H1 (cell line): ENCODE measurements around the gene ZNF618. TPM values are rescaled to one million over a fixed set of nuclear protein-coding genes. Genes with fewer than 3 reads are reported as not detected.

Source experiments
- CTCF ChIA-PET: fragments of 300-600 bp; sonication (Branson Sonifier 250); formaldehyde crosslinking; loops from one replicate; lab custom pipeline; 2021; ENCODE audit not compliant: partially characterized antibody; lab: Charles Lee
- POLR2A ChIA-PET: fragments of 300-600 bp; sonication (Branson Sonifier 250); formaldehyde crosslinking; loops from one replicate; lab custom pipeline; 2021; ENCODE audit warnings: inconsistent platforms; ENCODE audit not compliant: partially characterized antibody; lab: Charles Lee
- DNase-seq, 2 experiments: peaks; one replicate each; pipeline versions ENCODE4 v3.0.0 to v3.0.0-alpha.2; 2010 to 2022; ENCODE audit warnings: low spot score in 2 of 2, low read depth in 1 of 2, mixed read lengths in 1 of 2
- FAIRE-seq: peaks from 2 replicates; lab custom pipeline; 2011; peaks lifted over from hg19 to GRCh38; lab: Jason Lieb, UNC
- H2AFZ ChIP-seq: 2 replicates; pipeline ENCODE4 v1.8.1; 2012; ENCODE audit warnings: low read length, inconsistent platforms
- H2AK5ac ChIP-seq: 2 replicates; pipeline ENCODE4 v1.6.1; 2013; ENCODE audit warnings: low read depth, low read length
- H2BK120ac ChIP-seq: replicated peaks from 2 replicates; pipeline ENCODE3; 2013; ENCODE audit warnings: low read depth, low read length, inconsistent platforms
- H2BK12ac ChIP-seq: 2 replicates; pipeline ENCODE4 v1.6.1; 2013; ENCODE audit warnings: low read depth, low read length
- H2BK15ac ChIP-seq: 2 replicates; pipeline ENCODE4 v1.6.1; 2013; ENCODE audit warnings: low read length
- H2BK20ac ChIP-seq: 2 replicates; pipeline ENCODE4 v1.6.1; 2013; ENCODE audit warnings: low read length
- H2BK5ac ChIP-seq: 2 replicates; pipeline ENCODE4 v1.6.1; 2013; ENCODE audit warnings: low read depth, low read length
- H3K14ac ChIP-seq: 2 replicates; pipeline ENCODE4 v1.6.1; 2013; ENCODE audit warnings: inconsistent platforms; ENCODE audit not compliant: insufficient read length
- H3K18ac ChIP-seq: 2 replicates; pipeline ENCODE4 v1.6.1; 2013; ENCODE audit warnings: low read length; ENCODE audit errors: extremely low read depth
- H3K23ac ChIP-seq: 2 replicates; pipeline ENCODE4 v1.6.1; 2013; ENCODE audit warnings: inconsistent platforms; ENCODE audit not compliant: insufficient read length
- H3K23me2 ChIP-seq: 2 replicates; pipeline ENCODE4 v1.6.1; 2013; ENCODE audit warnings: low read depth, low read length
- H3K27ac ChIP-seq: 2 replicates; pipeline ENCODE4 v1.6.1; 2011; ENCODE audit warnings: low read depth, low read length, inconsistent platforms
- H3K27me3 ChIP-seq, 4 experiments: replicated peaks in 1 of 4; 1 replicate in 1 of 4; 2 replicates in 3 of 4; pipeline versions ENCODE4 v1.6.1 to v1.8.1; 2011 to 2013; ENCODE audit warnings: low read length in 3 of 4, mild to moderate bottlenecking in 3 of 4, inconsistent platforms in 2 of 4, mixed read lengths in 2 of 4, moderate library complexity in 1 of 4; ENCODE audit not compliant: control insufficient read depth in 3 of 4, insufficient read depth in 3 of 4; ENCODE audit errors: extremely low read depth in 1 of 4
- H3K36me3 ChIP-seq, 4 experiments: 2 replicates each; pipeline versions ENCODE4 v1.6.1 to v1.8.1; 2011 to 2013; ENCODE audit warnings: mild to moderate bottlenecking in 4 of 4, low read length in 3 of 4, moderate library complexity in 2 of 4, control low read depth in 1 of 4, inconsistent platforms in 1 of 4; ENCODE audit not compliant: insufficient read depth in 4 of 4, control insufficient read depth in 2 of 4
- H3K4ac ChIP-seq: replicated peaks from 2 replicates; pipeline ENCODE3; 2013; ENCODE audit warnings: low read length, low read depth, mixed read lengths, inconsistent platforms; ENCODE audit not compliant: insufficient read length
- H3K4me1 ChIP-seq, 4 experiments: replicated peaks in 1 of 4; 1 replicate in 1 of 4; 2 replicates in 3 of 4; pipeline versions ENCODE4 v1.6.1 to v1.8.1; 2011 to 2013; ENCODE audit warnings: low read length in 3 of 4, inconsistent platforms in 2 of 4, mixed read lengths in 1 of 4; ENCODE audit not compliant: insufficient read depth in 4 of 4, control insufficient read depth in 3 of 4
- H3K4me2 ChIP-seq, 2 experiments: 2 replicates each; pipeline versions ENCODE4 v1.6.1 to v1.8.1; 2011 to 2013; ENCODE audit warnings: low read depth in 2 of 2, low read length in 2 of 2, control low read depth in 1 of 2, inconsistent platforms in 1 of 2, mild to moderate bottlenecking in 1 of 2; ENCODE audit not compliant: insufficient read depth in 1 of 2
- H3K4me3 ChIP-seq, 4 experiments: fragments of 200-600, 300-600 bp in 1 of 4; sonication (generic), shearing (Covaris generic), sonication (Bioruptor Twin) in 1 of 4; 2 replicates each; pipeline versions ENCODE4 v1.5.1 to v1.8.1; 2011 to 2016; ENCODE audit warnings: low read length in 4 of 4, low read depth in 3 of 4, control low read depth in 2 of 4, inconsistent platforms in 2 of 4, mild to moderate bottlenecking in 2 of 4, mixed read lengths in 1 of 4, moderate library complexity in 1 of 4; ENCODE audit not compliant: insufficient read depth in 2 of 4; ENCODE audit errors: extremely low read depth in 1 of 4
- H3K56ac ChIP-seq: replicated peaks from 2 replicates; pipeline ENCODE3; 2013; ENCODE audit warnings: low read depth, mild to moderate bottlenecking, mixed read lengths, low read length, inconsistent platforms; ENCODE audit not compliant: insufficient read length
- H3K79me1 ChIP-seq: 2 replicates; pipeline ENCODE4 v1.6.1; 2013; ENCODE audit warnings: low read depth, low read length, control low read depth
- H3K79me2 ChIP-seq, 2 experiments: 2 replicates each; pipeline versions ENCODE4 v1.6.1 to v1.8.1; 2012 to 2013; ENCODE audit warnings: low read length in 2 of 2, mild to moderate bottlenecking in 2 of 2, inconsistent platforms in 1 of 2; ENCODE audit not compliant: insufficient read depth in 2 of 2, control insufficient read depth in 1 of 2
- H3K9ac ChIP-seq, 4 experiments: replicated peaks in 1 of 4; 1 replicate in 1 of 4; 2 replicates in 3 of 4; pipeline versions ENCODE4 v1.6.1 to v1.8.1; 2011 to 2013; ENCODE audit warnings: low read depth in 3 of 4, low read length in 3 of 4, control low read depth in 2 of 4, mild to moderate bottlenecking in 2 of 4, moderate library complexity in 2 of 4, inconsistent platforms in 1 of 4; ENCODE audit errors: extremely low read depth in 1 of 4
- H3K9me3 ChIP-seq, 2 experiments: 2 replicates each; pipeline versions ENCODE4 v1.6.1 to v1.8.1; 2012 to 2013; ENCODE audit warnings: mild to moderate bottlenecking in 2 of 2, moderate library complexity in 2 of 2, control low read depth in 1 of 2, inconsistent platforms in 1 of 2, low read depth in 1 of 2, low read length in 1 of 2, mixed read lengths in 1 of 2; ENCODE audit not compliant: insufficient read depth in 2 of 2
- H4K20me1 ChIP-seq, 2 experiments: replicated peaks in 1 of 2; 2 replicates each; pipeline versions ENCODE3 to v1.8.1; 2011 to 2013; ENCODE audit warnings: inconsistent platforms in 2 of 2, low read length in 2 of 2, mild to moderate bottlenecking in 1 of 2; ENCODE audit not compliant: insufficient read depth in 2 of 2, control insufficient read depth in 1 of 2
- H4K5ac ChIP-seq: 2 replicates; pipeline ENCODE4 v1.6.1; 2013; ENCODE audit warnings: low read length, low read depth, mixed read lengths, inconsistent platforms; ENCODE audit not compliant: insufficient read length
- H4K8ac ChIP-seq: 2 replicates; pipeline ENCODE4 v1.8.0; 2013; ENCODE audit warnings: mild to moderate bottlenecking, moderate library complexity, low read length, inconsistent platforms; ENCODE audit not compliant: insufficient read depth; ENCODE audit errors: extremely low read depth
- H4K91ac ChIP-seq: replicated peaks from 2 replicates; pipeline ENCODE3; 2013; ENCODE audit warnings: low read length, mixed read lengths, inconsistent platforms; ENCODE audit not compliant: insufficient read length
- ATF2 ChIP-seq: IDR thresholded peaks from 2 replicates; pipeline ENCODE4 v1.6.1; 2012; ENCODE audit warnings: low read length, inconsistent platforms
- BCL11A ChIP-seq, 2 experiments: IDR thresholded peaks; one replicate each; pipeline ENCODE4 v1.6.1; 2011; ENCODE audit warnings: low read depth in 2 of 2, low read length in 2 of 2, mild to moderate bottlenecking in 2 of 2
- EZH2 ChIP-seq: fragments of 200-600 bp; sonication (generic); IDR thresholded peaks from 2 replicates; pipeline ENCODE4 v1.7.1; 2012; ENCODE audit warnings: low read depth, mild to moderate bottlenecking, moderate library complexity, low read length, inconsistent platforms; ENCODE audit not compliant: severe bottlenecking
- HDAC6 ChIP-seq: IDR thresholded peaks from one replicate; pipeline ENCODE4 v1.7.1; 2012; ENCODE audit warnings: low read depth, mild to moderate bottlenecking, inconsistent platforms, low read length, moderate library complexity
- JUN ChIP-seq: IDR thresholded peaks from 2 replicates; pipeline ENCODE4 v1.6.1; 2011; ENCODE audit warnings: low read depth, mild to moderate bottlenecking, improper control_type of control experiment, low read length
- KDM5A ChIP-seq: fragments of 200-600 bp; IDR thresholded peaks from 2 replicates; pipeline ENCODE4 v1.7.1; 2012; ENCODE audit warnings: mild to moderate bottlenecking, low read length, inconsistent platforms, mixed read lengths
- POU5F1 ChIP-seq: IDR thresholded peaks from 2 replicates; pipeline ENCODE4 v1.6.1; 2011; ENCODE audit warnings: low read depth, mild to moderate bottlenecking, low read length, moderate library complexity
- SRF ChIP-seq: IDR thresholded peaks from 2 replicates; pipeline ENCODE4 v1.6.1; 2011; ENCODE audit warnings: mild to moderate bottlenecking, low read depth, low read length, moderate library complexity
- WGBS, 2 experiments: shearing (Covaris generic) in 1 of 2; methylation state at CpG; one replicate each; pipeline versions ENCODE4 v1.1.6 to v1.1.7; 2013 to 2015; ENCODE audit warnings: low lambda C conversion rate in 2 of 2, mixed read lengths in 2 of 2, inconsistent platforms in 1 of 2, low coverage in 1 of 2, missing lambda C conversion rate in 1 of 2; ENCODE audit not compliant: insufficient replicate concordance in 2 of 2, insufficient coverage in 1 of 2, insufficient read length in 1 of 2; ENCODE audit errors: extremely low coverage in 1 of 2, missing lambda C conversion rate in 1 of 2; 5-methylcytosine and 5-hydroxymethylcytosine counted together
- polyA plus RNA-seq, 7 experiments: library from polyadenylated mRNA; depleted of rRNA in 3 of 7; stranded (reverse) in 5 of 7; unstranded in 2 of 7; fragments of >200 nt in 5 of 7; fragments of 200-250 nt in 2 of 7; gene quantifications; 1 replicate in 5 of 7; 2 replicates in 1 of 7; 4 replicates in 1 of 7; pipeline versions ENCODE4 v1.2.1 to v1.2.3, GENCODE V29; 2011 to 2013; ENCODE audit warnings: missing spikeins in 2 of 7, mixed read lengths in 2 of 7
- total RNA-seq: library from RNA; stranded (reverse); fragmentation: NEBNext Ultra II Directional; extraction: Animal tissue kit (Norgen Biotek cat#: 25700); gene quantifications from 2 replicates; pipeline ENCODE4 v1.2.1, GENCODE V29; 2021

The ZNF618 gene
- total and polyA plus RNA-seq, 2 of the 8 experiments (the other 6 are each of a cell fraction or from before 2014, with no cell fraction given): 9.6 to 28.5 TPM

GRCh38 chr9:114031948-114032840 is 156.1 kb downstream of the ZNF618 start:
- no peak overlapping the region for H3K4me2 ChIP-seq
- H3K4me3 ChIP-seq: no peak overlapping the region
- no peak overlapping the region; the same call in 1 of the 2 replicates for H4K8ac ChIP-seq
- no peak overlapping the region for H3K23ac ChIP-seq
- peak in 1 of 2 experiments; percentile 38 for DNase-seq
- no peak overlapping the region for H4K91ac ChIP-seq
- H2AK5ac ChIP-seq: no peak overlapping the region
- H3K9me3 ChIP-seq: no peaks in the 10 kb centered on the region
- no peak overlapping the region for H4K5ac ChIP-seq
- ChIA-PET CTCF (interaction anchor here (0.6 to 3.6 kb wide), 25 partner anchors 7 to 1092 kb away, joined by 3 to 16 read pairs (median 4); no protein-coding TSS in a partner anchor), POLR2A (no interaction called here)
- no peaks in the 10 kb centered on the region for H4K20me1 ChIP-seq
- no peak for TF ChIP-seq EZH2
- TF ChIP-seq JUN: no peak
- no peak for TF ChIP-seq KDM5A
- TF ChIP-seq ATF2: no peak
- TF ChIP-seq BCL11A (IDR thresholded peaks at IDR 0.05; ENCODE audit: low read depth in 2 of 2, low read length in 2 of 2): no peak
- TF ChIP-seq POU5F1: no peak
- no peak for TF ChIP-seq HDAC6
- TF ChIP-seq SRF: no peak
- H2BK120ac ChIP-seq: no peak overlapping the region
- no peaks in the 10 kb centered on the region for H3K27me3 ChIP-seq
- no peak overlapping the region for H2BK20ac ChIP-seq
- no peak overlapping the region for H2BK5ac ChIP-seq
- no peak overlapping the region for H3K14ac ChIP-seq
- H2BK15ac ChIP-seq: no peak overlapping the region
- H2AFZ ChIP-seq: no peak overlapping the region
- 89% methylated on average over 17 of the region's 19 CpGs; no CpG with 5 or more reads in 1 of the 2 experiments for WGBS, 2 experiments
- no peaks in the 10 kb centered on the region for H3K79me2 ChIP-seq
- H3K9ac ChIP-seq: no peak overlapping the region
- no peak overlapping the region for H3K4ac ChIP-seq
- H2BK12ac ChIP-seq: no peak overlapping the region
- no peaks in the 10 kb centered on the region; the same call in 1 of the 2 replicates for H3K23me2 ChIP-seq
- H3K36me3 ChIP-seq: peaks cover 0 to 8% (median 4%) of the 10 kb centered on the region in 4 experiments; a peak in 5 of 8 replicates
- H3K79me1 ChIP-seq: no peaks in the 10 kb centered on the region
- no peak overlapping the region for H3K18ac ChIP-seq
- H3K27ac ChIP-seq: no peak overlapping the region
- H3K56ac ChIP-seq: no peak overlapping the region
- no peak for FAIRE-seq
- no peaks in the 10 kb centered on the region for H3K4me1 ChIP-seq
